NCI-H82 (cell line): ENCODE data around the gene FMO2.

Source experiments
- DNase-seq: peaks from one replicate; lab custom pipeline; 2025; lab: John Stamatoyannopoulos, UW

The FMO2 gene

DNA sequence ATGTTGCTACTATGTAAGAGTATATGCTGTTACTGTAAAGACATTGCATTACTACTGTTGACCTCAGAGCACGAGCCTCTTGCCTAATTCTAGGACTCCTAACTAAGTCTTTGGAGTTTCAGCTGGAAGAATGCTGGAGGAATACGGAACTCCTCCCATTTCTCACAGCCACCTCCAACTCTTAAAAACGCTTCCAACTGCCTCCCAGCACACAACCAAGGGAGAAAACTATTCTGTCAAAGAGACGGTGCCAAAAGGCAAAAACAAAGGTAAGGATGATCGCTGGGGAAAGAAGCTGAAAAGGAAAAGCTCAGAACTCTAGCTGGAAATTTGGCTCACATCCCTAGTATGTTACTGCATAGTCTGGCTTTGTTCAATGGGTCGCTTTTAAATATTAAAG is at the start of gene FMO2:
FMO2 (plus strand) TSS at position 210 of the 400 bp plus-strand sequence. CDS start 414 bp downstream, outside the sequence.
- peak; percentile 52 for DNase-seq

GRCh38 chr1:171137580-171137979 is 47.5 kb upstream of the FMO2 start:
- no peak for DNase-seq

GRCh38 chr1:171138980-171139379 is 46.1 kb upstream of the FMO2 start:
- no peak for DNase-seq

- DNase-seq = peak; percentile 90
Observed at GRCh38 chr1:171139890-171140289, 45.2 kb upstream of the FMO2 start.

GRCh38 chr1:171140401-171140800 is 44.7 kb upstream of the FMO2 start:
- DNase-seq = peak; percentile 34

DNA sequence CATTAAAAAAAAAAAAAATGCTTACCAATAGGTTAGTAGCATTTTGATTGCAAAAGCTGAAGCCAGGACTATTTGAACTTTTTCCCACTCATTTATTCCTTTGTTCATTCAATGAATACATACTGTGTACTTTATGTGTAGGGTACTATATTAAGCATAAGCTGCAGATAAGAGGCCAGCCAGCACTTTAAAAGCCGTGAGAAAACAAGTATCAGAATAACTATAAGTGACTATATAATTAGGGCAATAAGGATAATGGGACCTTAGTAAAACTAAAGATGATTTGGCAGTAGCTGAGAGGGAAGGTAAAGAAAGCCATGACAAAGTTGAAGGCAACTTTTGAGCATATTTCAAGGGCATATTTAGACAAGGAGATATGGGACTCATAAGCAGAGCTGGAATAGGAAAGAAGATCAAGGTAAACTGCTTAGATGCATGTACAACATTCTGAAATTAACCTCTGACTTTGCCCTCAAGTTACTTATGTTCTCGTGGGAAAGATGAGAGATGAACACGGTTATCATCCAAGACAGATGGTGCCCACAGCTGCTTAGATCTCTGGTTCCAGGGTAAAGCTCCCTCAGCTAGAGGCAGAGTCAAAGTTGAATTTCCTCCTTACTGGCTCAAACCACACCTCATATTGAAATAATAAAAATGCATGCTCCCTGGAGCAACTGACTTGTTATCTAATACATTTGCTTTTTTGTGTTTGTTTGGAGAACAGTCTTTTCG is 44.0 kb upstream of the FMO2 start:
- DNase-seq = peak; percentile 91

GRCh38 chr1:171141688-171142415 is 43.2 kb upstream of the FMO2 start:
- peak; percentile 59 for DNase-seq

DNA sequence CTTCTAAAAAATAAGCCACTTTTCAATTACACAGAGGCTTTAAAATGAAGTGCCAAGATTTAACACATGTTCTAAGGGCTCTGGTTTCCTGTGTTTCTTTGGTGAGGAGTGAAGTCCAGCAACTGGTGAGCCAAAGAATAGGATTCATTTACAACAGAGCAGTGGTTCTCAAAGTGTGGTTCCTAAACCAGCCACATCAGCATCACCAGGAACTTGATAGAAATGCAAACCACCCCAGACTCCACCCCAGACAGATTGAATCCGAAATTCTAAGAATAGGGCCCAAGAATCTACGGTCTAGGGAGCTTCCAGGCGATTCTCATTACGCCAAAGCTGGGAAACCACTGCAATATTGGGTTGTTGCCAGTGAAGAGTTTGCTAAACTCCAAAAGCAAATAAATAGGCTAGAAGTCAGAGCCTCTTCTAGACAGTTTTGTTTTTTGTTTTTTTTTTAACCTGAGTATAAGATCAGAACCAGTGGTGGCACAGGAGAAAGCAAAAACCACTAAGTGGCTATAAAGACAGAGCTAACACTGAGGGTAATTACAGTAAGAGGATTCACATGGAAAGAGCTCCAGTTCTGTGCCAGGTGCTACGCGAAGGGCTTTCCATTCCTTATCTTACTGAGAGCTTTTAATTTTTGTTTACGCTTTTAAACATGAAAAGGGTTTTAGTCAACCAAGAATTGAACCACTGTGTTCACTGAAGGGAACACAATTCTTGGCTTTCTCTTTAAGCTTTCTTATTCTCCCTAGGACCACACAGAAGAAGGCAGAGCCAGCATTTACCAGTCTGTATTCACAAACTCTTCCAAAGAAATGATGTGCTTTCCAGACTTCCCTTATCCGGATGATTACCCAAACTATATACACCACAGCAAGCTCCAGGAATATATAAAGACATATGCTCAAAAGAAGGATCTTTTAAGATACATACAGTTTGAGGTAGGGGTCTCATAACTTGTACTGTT is 42.4 kb upstream of the FMO2 start:
- DNase-seq = peak; percentile 87

DNA sequence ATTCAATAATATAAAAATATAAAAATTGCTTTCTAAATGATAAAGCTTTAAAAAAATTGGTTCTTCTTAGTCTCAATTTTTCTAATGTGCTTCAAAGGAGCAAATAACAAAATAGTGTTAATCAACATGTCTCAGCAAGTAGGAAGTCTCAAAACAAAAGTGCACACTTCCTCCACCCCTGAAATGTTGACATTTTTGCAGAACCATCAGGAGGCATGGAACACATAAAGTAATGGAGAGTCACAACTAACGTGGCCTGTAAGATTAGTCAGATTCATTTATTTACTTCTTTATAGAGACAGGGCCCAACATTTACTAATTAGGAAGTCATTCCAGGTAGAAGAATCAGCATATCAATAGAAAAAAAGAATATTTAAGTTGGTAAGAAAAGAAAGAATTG is 34.9 kb upstream of the FMO2 start:
- DNase-seq = no peak

DNA sequence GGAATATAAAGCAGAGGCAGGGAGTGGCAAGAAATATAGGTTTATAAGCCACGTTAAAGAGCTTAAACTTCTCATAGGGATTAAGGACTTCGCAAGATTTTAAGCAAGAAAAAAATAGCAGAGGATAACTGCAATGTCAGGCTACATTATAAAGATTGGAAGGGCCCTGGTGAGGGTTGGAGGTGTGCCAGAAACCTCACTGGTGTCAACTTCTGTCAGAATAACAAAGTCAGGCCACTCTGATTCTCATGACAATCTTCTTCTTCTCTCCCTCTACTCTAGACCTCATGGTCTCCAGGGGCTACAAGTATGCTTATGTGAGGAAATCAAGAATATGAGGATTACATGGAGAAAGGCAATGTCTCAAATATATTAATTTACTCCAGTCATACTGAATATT is 32.6 kb upstream of the FMO2 start:
- DNase-seq = peak; percentile 79

DNA sequence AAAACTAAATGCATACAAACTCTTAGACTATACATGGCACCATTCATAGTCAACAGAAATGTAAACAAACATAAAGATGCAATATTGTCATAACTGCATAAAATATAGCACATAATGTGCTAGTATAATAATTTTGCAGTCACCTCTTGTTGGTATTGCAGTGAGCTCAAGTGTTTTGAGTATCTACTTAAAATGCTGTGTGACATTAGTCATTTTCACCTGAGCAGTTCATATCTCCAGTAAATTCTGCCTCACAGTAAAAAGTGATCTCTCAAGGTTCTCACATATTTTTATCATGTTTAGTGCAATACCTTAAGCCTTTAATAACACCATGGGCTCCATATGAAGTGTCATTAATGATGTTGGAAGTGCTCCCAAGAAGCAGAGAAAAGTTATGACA is 29.6 kb upstream of the FMO2 start:
- no peak for DNase-seq

DNA sequence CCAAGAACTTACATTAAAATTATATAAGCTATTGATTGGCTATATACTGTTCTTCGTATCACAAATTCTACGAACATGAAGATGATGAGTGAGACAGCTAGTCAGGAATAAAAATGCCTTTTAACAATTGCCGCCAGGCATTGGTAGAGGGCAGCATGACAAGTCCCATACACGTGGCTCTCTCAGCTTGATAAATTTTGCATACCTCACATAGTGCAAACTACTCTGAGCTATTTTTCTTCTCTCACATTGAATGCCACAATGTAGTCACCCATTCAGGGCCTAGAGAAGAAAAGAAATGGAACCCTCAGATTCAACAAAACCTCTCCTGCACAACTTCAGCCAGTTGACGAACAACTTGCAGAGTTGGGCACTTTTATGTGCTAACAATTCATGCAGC is 27.0 kb upstream of the FMO2 start:
- DNase-seq = no peak

DNA sequence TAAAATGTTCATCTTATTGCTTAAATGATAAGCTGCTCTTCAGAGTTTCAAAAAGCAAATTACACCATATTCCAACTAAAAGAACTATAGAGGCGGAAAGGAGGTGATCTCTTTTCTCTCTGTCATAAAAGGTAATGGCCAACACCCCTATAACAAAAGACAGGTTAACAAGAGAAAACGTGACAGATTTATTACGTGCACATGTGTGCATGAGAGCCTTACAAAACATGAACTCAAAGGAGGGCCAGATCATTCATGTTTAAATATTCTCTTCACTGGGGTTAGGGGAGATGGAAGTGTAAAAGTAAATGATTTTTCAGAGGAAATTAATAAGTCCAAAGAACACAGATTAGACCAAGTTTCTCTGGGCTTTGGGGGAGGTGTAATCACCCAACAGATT is 26.5 kb upstream of the FMO2 start:
- no peak for DNase-seq

GRCh38 chr1:171159148-171159547 is 26.0 kb upstream of the FMO2 start:
- no peak for DNase-seq

DNA sequence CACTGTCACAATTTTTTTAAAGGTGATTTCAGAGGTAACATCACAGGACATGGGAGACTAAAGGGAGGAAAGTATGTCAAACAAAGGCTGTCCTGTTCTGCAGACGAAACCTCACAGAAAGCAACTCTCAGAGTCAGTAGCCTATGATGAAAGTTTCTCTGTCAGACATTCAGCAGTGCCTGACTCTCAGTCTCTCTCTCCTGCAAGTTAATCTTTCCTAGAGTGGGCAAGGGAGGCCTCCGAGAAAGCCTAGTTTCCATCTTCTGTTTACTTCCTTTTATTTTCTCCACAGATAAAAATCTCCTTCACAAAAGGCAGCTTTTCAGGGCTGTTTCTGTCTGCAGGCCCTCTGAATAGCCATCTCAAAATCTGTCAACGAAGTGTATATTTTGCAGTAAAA is 24.9 kb upstream of the FMO2 start:
- no peak for DNase-seq

DNA sequence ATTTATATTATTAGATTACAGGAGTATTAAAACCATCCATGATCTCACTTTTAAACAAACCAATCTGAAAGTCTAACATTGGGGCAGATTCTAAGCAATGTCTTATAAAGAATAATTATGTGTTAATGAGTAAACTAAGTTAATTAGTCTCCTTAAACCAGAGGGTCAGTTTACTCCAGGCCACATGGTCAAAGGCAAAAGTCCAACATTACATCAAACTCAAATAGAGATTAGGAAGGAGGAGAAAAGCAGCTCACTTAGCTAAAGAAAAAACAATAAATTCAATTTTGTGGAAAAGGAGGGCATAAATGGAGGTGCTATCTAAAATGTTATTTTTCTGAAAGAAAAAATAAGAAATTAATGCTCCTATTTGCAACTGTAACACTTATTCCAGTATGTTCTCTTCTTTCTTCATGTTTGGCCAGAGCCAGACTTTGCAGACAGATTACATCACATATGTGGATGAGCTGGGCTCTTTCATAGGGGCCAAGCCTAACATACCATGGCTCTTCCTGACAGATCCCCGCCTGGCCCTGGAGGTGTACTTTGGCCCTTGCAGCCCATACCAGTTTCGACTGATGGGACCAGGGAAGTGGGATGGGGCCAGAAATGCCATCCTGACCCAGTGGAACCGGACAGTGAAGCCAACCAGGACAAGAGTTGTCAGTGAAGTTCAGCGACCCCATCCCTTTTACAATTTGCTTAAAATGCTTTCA is 24.3 kb upstream of the FMO2 start:
- DNase-seq = no peak

DNA sequence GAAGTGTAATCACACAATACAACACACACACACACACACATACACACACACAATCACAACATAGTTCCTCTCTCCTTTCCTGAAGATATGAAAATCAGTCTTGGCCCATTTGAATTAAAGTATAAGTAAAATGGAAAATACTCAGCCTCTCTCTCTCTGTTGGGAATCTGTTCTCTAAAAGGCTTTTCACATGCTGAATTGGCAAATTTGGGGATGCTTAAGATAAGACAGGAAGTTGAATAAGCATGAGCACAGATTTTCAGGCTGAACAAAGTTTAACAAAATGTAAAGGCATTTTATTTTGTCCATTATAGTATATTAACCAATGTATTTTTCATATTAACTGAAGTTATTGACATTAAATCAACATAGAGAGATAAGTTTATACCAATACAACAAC is 23.7 kb upstream of the FMO2 start:
- DNase-seq = no peak

DNA sequence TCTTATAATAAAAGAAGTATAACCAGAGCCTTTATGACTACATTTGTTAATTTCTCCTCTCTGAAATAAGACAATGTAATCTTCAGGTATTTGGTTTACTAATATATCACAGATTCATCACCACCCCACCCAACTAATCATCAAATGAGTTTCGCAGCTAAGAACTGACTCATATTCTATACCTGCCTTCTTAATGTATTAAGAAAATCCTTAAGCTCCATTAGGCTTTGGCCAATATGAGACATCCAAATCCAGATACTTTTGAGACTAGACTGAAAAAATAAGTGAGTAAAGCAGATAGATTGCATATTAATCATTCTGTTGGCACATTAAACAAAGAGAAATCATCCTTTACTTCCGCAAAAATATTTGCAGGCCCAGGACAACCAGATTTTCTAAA is 18.7 kb upstream of the FMO2 start:
- no peak for DNase-seq

DNA sequence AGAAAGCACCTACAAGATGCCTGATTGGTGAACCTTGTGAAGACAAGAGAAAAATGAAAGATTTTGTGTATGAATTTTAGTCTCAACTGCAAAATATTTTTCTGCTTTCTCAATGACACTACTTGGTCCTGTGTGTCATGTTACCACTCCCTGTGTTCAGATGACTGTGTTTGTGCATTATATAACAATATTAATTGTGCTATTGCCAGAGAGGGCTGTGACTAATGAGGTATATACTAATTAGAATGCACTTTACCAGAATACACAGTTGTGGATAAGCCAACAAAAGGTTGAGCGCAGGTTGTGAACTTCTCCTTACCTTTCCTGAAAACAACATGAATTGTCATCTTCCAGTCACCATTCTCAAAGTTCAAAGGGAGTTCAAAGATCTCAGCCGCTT is 17.3 kb upstream of the FMO2 start:
- DNase-seq = no peak

DNA sequence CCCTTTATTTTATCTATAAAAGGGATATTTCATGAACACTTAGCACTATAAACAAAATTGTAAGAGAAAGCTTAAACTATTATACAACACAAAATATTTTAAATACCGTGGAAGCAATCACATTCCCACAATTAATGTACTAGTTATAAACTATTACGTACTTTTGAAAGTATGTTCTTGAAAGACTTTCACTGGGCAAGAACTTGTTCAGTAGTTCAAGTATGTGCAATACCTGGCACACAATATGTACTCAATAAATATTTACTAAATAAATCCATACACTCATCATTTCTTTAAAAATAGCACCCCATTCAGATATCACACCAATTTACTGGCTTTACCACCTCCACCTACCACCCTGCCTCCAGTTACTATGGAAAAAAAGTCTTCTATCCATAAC is 12.6 kb upstream of the FMO2 start:
- DNase-seq = no peak

DNA sequence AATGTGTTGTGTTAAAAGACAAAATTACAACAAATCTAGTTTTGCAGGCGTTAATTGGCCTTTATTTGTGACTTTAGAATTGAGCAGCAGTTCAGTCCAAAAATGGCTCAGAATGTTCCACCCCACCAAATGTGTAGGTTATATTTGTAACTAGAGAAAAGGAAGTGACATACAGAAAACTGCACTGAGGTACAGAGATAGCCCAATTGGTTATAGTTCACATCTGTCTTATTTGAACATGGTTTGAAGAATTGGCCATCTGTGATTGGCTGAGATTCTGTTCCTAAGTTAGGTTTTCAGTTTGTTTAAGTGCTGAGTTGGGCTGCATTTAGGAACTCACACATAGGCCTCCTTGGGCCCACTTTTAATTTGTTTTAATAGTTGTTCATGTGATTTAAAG is 12.0 kb upstream of the FMO2 start:
- DNase-seq = no peak
